Globus pallidus (tissue), 1 donor: ENCODE data around the gene CTDP1.

ENCODE experiments used
- DNase-seq: peaks from one replicate; pipeline ENCODE4 v3.0.0-alpha.2; 2015; ENCODE audit warnings: low spot score

CTDP1 gene

GRCh38 chr18:79782566-79783308 lies 103.1 kb downstream of the CTDP1 start:
- DNase-seq, result no peak

GRCh38 chr18:79784071-79784913 lies 104.7 kb downstream of the CTDP1 start:
- DNase-seq, result no peak

- no peak for DNase-seq
Measured at GRCh38 chr18:79784965-79785770, 105.6 kb downstream of the CTDP1 start.

- no peak for DNase-seq
Measured at GRCh38 chr18:79785831-79786230, 106.2 kb downstream of the CTDP1 start.

- DNase-seq, result no peak
Measured at GRCh38 chr18:79786304-79786703, 106.7 kb downstream of the CTDP1 start.

GRCh38 chr18:79786786-79787526 lies 107.4 kb downstream of the CTDP1 start:
- DNase-seq, result no peak

GRCh38 chr18:79787527-79787864 lies 107.9 kb downstream of the CTDP1 start:
- no peak for DNase-seq

- no peak for DNase-seq
Measured at GRCh38 chr18:79787865-79788733, 108.5 kb downstream of the CTDP1 start.

- DNase-seq, result no peak
Measured at GRCh38 chr18:79788734-79789085, 109.1 kb downstream of the CTDP1 start.

GRCh38 chr18:79789091-79789891 lies 109.7 kb downstream of the CTDP1 start:
- DNase-seq, result no peak

- no peak for DNase-seq
Measured at GRCh38 chr18:79789901-79790890, 110.6 kb downstream of the CTDP1 start.

GRCh38 chr18:79790996-79791972 lies 111.7 kb downstream of the CTDP1 start:
- DNase-seq, result no peak

- no peak for DNase-seq
Measured at GRCh38 chr18:79792096-79792987, 112.7 kb downstream of the CTDP1 start.

- DNase-seq, result no peak
Measured at GRCh38 chr18:79792988-79793355, 113.4 kb downstream of the CTDP1 start.

GRCh38 chr18:79794846-79795245 lies 115.2 kb downstream of the CTDP1 start:
- no peak for DNase-seq

GRCh38 chr18:79795446-79795845 lies 115.8 kb downstream of the CTDP1 start:
- no peak for DNase-seq

GRCh38 chr18:79796016-79796415 lies 116.4 kb downstream of the CTDP1 start:
- no peak for DNase-seq
